PC-9 (cell line): ENCODE measurements around the gene NUP153. TPM values are rescaled to one million over a fixed set of nuclear protein-coding genes. Genes with fewer than 3 reads are reported as not detected.

ENCODE experiments used
- BruUV-seq: library from RNA; stranded (reverse); fragments of 400-500 nt; replicated peaks from 2 replicates; lab custom pipeline; 2021; lab: Mats Ljungman, UMichigan
- CTCF ChIA-PET: fragments of 300-600 bp; sonication (Branson Sonifier 250); formaldehyde crosslinking; loops from one replicate; lab custom pipeline; 2022; ENCODE audit warnings: antibody characterized with exemption; lab: Charles Lee
- POLR2A ChIA-PET: fragments of 300-600 bp; sonication (Branson Sonifier 250); formaldehyde crosslinking; loops from one replicate; lab custom pipeline; 2022; ENCODE audit warnings: antibody characterized with exemption; ENCODE audit not compliant: unreplicated experiment; lab: Charles Lee
- DNase-seq, 2 experiments: peaks; one replicate each; pipeline versions ENCODE4 v3.0.0 to v3.0.0-alpha.2; 2015 to 2022; ENCODE audit warnings: mixed read lengths in 1 of 2
- H2AFZ ChIP-seq: fragments of 200-600 bp; sonication (generic); 2 replicates; pipeline ENCODE4 v1.8.1; 2017; ENCODE audit warnings: antibody characterized with exemption
- H3F3A ChIP-seq: fragments of 200-600 bp; sonication (generic); 2 replicates; pipeline ENCODE4 v1.8.1; 2017; ENCODE audit warnings: antibody characterized with exemption, mild to moderate bottlenecking, low read depth; ENCODE audit not compliant: insufficient read depth
- H3K27ac ChIP-seq: fragments of 200-600 bp; sonication (generic); 2 replicates; pipeline ENCODE4 v1.6.1; 2016; ENCODE audit warnings: mixed run types
- H3K27me3 ChIP-seq: fragments of 200-600 bp; sonication (generic); 2 replicates; pipeline ENCODE4 v1.6.1; 2016; ENCODE audit warnings: low read depth, mixed run types; ENCODE audit not compliant: insufficient read depth
- H3K36me3 ChIP-seq: fragments of 200-600 bp; sonication (generic); 2 replicates; pipeline ENCODE4 v1.6.1; 2016; ENCODE audit warnings: low read depth, mixed run types
- H3K4me1 ChIP-seq: fragments of 200-600 bp; sonication (generic); replicated peaks from 2 replicates; pipeline ENCODE4 v1.6.1; 2016; ENCODE audit warnings: mixed run types; ENCODE audit not compliant: insufficient read depth
- H3K4me2 ChIP-seq: fragments of 200-600 bp; sonication (generic); 2 replicates; pipeline ENCODE4 v1.6.1; 2017; ENCODE audit warnings: mixed run types
- H3K4me3 ChIP-seq: fragments of 200-600 bp; sonication (generic); 2 replicates; pipeline ENCODE4 v1.6.1; 2016; ENCODE audit warnings: mixed run types
- H3K79me2 ChIP-seq: fragments of 200-600 bp; sonication (generic); 2 replicates; pipeline ENCODE4 v1.6.1; 2017; ENCODE audit warnings: low read depth, mixed run types
- H3K9me2 ChIP-seq: fragments of 200-600 bp; sonication (generic); 2 replicates; pipeline ENCODE4 v1.8.1; 2017; ENCODE audit warnings: mild to moderate bottlenecking; ENCODE audit not compliant: insufficient read depth
- H3K9me3 ChIP-seq: fragments of 200-600 bp; sonication (generic); 2 replicates; pipeline ENCODE4 v1.8.1; 2016; ENCODE audit warnings: low read depth; ENCODE audit not compliant: insufficient read depth
- H4K20me1 ChIP-seq: fragments of 200-600 bp; sonication (generic); 2 replicates; pipeline ENCODE4 v1.8.1; 2017; ENCODE audit not compliant: insufficient read depth
- CTCF ChIP-seq: fragments of 200-600 bp; sonication (generic); conservative IDR thresholded peaks from 2 replicates; pipeline ENCODE4 v1.6.1; 2017; ENCODE audit warnings: mixed run types, antibody characterized with exemption, mild to moderate bottlenecking, moderate library complexity
- EZH2 ChIP-seq: fragments of 200-600 bp; sonication (generic); IDR thresholded peaks from 2 replicates; pipeline ENCODE4 v1.8.0; 2017; ENCODE audit warnings: antibody characterized with exemption, low read depth
- intact Hi-C: fragments of 100-400 bp; cut with micrococcal nuclease; formaldehyde crosslinking; loops from one replicate; pipeline ENCODE4 v1.10.0; 2022; ENCODE audit not compliant: unreplicated experiment
- total RNA-seq: library from RNA; stranded (reverse); gene quantifications from 2 replicates; pipeline ENCODE4 v1.2.3, GENCODE V29; 2021

Gene NUP153
- total RNA-seq, 1 experiment from 2014 or later, result 74.1 TPM

- peaks cover 79% of the 10 kb centered on the region for H4K20me1 ChIP-seq
Observed at GRCh38 chr6:17683428-17683827, 23.3 kb downstream of the NUP153 start.

GRCh38 chr6:17679726-17680125 is 27.0 kb downstream of the NUP153 start:
- Histone ChIP-seq H4K20me1 (peaks cover 89% of the 10 kb centered on the region), H3K9me2 (no peaks in the 10 kb centered on the region), H3K4me2 (no peak overlapping the region), H3K36me3 (peaks cover 30% of the 10 kb centered on the region; the same call in 1 of the 2 replicates), H3K9me3 (no peaks in the 10 kb centered on the region), H3K79me2 (peaks cover 98% of the 10 kb centered on the region), H3K27me3 (no peaks in the 10 kb centered on the region), H3K27ac (no peak overlapping the region), H3K4me1 (no peaks in the 10 kb centered on the region), H3K4me3 (no peak overlapping the region), H3F3A (peaks cover 27% of the 10 kb centered on the region; the same call in 1 of the 2 replicates), H2AFZ (no peak overlapping the region)
- ChIA-PET CTCF (no interaction called here), POLR2A (no interaction called here)
- intact Hi-C loops, result loop anchor here (5.0 kb wide), 1 partner anchor 88 kb away; no protein-coding TSS in a partner anchor
- no peak for DNase-seq
- no TSS peak for BruUV-seq
- no peak for TF ChIP-seq EZH2

More at GRCh38 chr6:17683428-17683827, 23.3 kb downstream of the NUP153 start:
- Histone ChIP-seq H3K27me3 (no peaks in the 10 kb centered on the region), H3K9me2 (no peaks in the 10 kb centered on the region), H3K4me3 (no peak overlapping the region), H2AFZ (no peak overlapping the region), H3K36me3 (peaks cover 36% of the 10 kb centered on the region), H3K9me3 (no peaks in the 10 kb centered on the region), H3K4me1 (no peaks in the 10 kb centered on the region), H3K4me2 (no peak overlapping the region), H3K27ac (no peak overlapping the region), H3F3A (peaks cover 18% of the 10 kb centered on the region; the same call in 1 of the 2 replicates), H3K79me2 (peaks cover 95% of the 10 kb centered on the region)
- POLR2A ChIA-PET, result no interaction called here
- TF ChIP-seq EZH2 (no peak), CTCF (no peak)
- BruUV-seq, result no TSS peak
- CTCF ChIA-PET, result no interaction called here
- DNase-seq, result no peak
- intact Hi-C loops, result loop anchor here (5.0 kb wide), 1 partner anchor 84 kb away; no protein-coding TSS in a partner anchor

- Histone ChIP-seq H3K4me1 (no peaks in the 10 kb centered on the region), H3K4me3 (no peak overlapping the region), H2AFZ (no peak overlapping the region), H3K27ac (peak overlapping the region; percentile 13; the same call in 1 of the 2 replicates), H4K20me1 (peaks cover 70% of the 10 kb centered on the region), H3K36me3 (peaks cover 35% of the 10 kb centered on the region), H3F3A (peaks cover 34% of the 10 kb centered on the region; the same call in 1 of the 2 replicates), H3K9me2 (no peaks in the 10 kb centered on the region), H3K4me2 (no peak overlapping the region), H3K27me3 (no peaks in the 10 kb centered on the region), H3K79me2 (peaks cover 96% of the 10 kb centered on the region), H3K9me3 (no peaks in the 10 kb centered on the region)
- intact Hi-C loops, result no loop called here
- TF ChIP-seq CTCF (no peak), EZH2 (no peak)
- no peak for DNase-seq
- no TSS peak for BruUV-seq
- POLR2A ChIA-PET, result interaction anchor here (0.8 kb wide), 1 partner anchor 20 kb away, joined by 7 read pairs; no protein-coding TSS in a partner anchor
- CTCF ChIA-PET, result no interaction called here
Observed at GRCh38 chr6:17677602-17678001, 29.1 kb downstream of the NUP153 start.
